Mesodermal cell (in vitro differentiated cells): ENCODE measurements around the gene STAT5A.
"Not testable (repeated sequence)": the region's sequence is repeated elsewhere in the genome, so short reads cannot be mapped to it uniquely, and the experiment has no call there.

Source experiments
- H3K27ac ChIP-seq: 2 replicates; pipeline ENCODE4 v1.7.0; 2013; ENCODE audit warnings: mild to moderate bottlenecking, low read depth, low read length, moderate library complexity; ENCODE audit not compliant: severe bottlenecking
- H3K36me3 ChIP-seq: 2 replicates; pipeline ENCODE4 v1.7.1; 2013; ENCODE audit warnings: mild to moderate bottlenecking, low read length, moderate library complexity; ENCODE audit not compliant: control insufficient read depth, insufficient read depth
- H3K4me1 ChIP-seq: one replicate; pipeline ENCODE4 v1.7.1; 2013; ENCODE audit warnings: mild to moderate bottlenecking, low read length; ENCODE audit not compliant: insufficient read depth, control insufficient read depth, poor library complexity, severe bottlenecking
- H3K4me3 ChIP-seq: 2 replicates; pipeline ENCODE4 v1.7.0; 2013; ENCODE audit warnings: low read length, control low read depth, mild to moderate bottlenecking; ENCODE audit not compliant: insufficient read depth, poor library complexity, severe bottlenecking; ENCODE audit errors: extremely low read depth
- H3K9me3 ChIP-seq: 2 replicates; pipeline ENCODE4 v1.7.1; 2013; ENCODE audit warnings: mild to moderate bottlenecking, low read length, moderate library complexity; ENCODE audit not compliant: control insufficient read depth
- WGBS, 2 experiments: methylation state at CpG; one replicate each; pipeline ENCODE4 v1.1.5; 2013; ENCODE audit warnings: missing lambda C conversion rate in 2 of 2; ENCODE audit not compliant: insufficient coverage in 2 of 2; 5-methylcytosine and 5-hydroxymethylcytosine counted together

STAT5A gene

DNA sequence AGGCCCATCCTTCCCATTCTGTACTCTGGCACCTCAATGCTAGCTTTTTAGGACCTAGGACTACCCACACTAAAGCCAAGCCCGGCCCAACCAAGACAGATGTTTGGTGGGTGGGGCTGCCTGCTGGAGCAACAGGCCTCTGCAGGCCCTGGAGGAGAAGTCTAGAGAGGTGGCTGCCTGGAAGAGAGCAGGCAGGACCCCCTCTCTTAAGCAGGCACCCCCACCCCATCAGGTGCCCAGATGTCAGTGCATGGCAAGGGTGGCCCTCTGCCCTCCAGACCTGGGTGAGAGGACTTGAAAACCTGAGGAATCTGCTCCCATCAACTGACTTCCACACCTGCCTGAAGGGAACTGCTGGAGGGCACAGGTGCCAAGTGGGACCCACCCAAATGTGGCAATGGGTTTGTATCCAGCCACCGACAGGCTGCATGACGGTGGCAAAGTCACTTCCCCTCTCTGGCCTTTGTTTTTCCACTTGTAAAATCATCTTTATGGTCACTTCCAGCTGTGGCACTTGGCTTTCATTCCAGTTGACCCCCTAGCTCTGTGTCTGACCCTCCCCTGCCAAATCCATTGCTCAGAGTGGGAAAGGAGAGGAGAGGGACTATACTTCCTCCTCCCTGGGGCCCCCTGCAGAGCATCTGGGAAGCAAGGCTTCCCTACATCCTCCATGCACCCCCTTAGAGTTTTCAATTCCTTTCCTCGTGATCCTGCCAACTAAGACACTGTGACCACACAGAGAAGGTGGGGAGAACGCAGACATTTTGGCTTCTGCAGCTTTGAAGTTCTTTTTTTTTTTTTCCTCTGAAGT, 1.7 kb upstream of the STAT5A start:
- Histone ChIP-seq H3K9me3 (no peaks in the 10 kb centered on the region), H3K4me3 (no peak overlapping the region), H3K4me1 (peaks cover 3% of the 10 kb centered on the region), H3K27ac (no peak overlapping the region), H3K36me3 (no peaks in the 10 kb centered on the region)
- 83 to 93% methylated on average over 3 to 4 of the region's 5 CpGs for WGBS, 2 experiments

DNA sequence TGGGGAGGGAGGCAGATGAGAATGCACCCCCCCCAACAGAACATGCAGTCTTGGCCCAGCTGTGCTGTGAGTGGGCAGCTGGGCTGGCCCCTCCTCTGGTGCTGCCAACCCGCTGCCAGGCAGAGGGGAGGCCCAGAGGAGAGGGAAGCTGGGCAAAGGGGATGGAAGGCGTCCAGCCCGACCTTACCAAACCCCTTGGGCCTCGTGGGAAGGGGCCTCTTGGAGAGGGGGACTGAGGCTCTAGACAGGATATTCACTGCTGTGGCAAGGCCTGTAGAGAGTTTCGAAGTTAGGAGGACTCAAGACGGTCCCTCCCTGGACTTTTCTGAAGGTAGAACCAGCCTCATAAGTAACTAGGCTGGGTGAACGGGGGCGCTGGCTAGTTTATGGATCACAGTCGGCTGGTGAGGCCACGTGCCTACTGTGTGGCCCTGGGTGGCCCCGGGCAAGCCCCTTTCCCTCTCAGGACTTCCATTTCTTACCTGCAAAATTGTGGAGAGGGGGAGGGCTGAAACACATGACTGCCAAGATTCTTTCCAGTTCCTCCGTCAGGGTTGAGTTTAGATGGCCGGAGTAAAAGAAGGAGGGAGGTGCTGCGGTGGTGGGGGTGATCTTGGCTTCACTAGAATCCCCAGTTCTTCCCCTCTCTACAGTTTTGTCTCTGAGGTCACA, 857 bp upstream of the STAT5A start:
- Histone ChIP-seq H3K4me3 (peak overlapping the region; percentile 44), H3K4me1 (peaks cover 3% of the 10 kb centered on the region), H3K9me3 (no peaks in the 10 kb centered on the region), H3K27ac (no peak overlapping the region), H3K36me3 (no peaks in the 10 kb centered on the region)
- WGBS, 2 experiments, result 72 to 80% methylated on average over 5 to 10 of the region's 14 CpGs

DNA sequence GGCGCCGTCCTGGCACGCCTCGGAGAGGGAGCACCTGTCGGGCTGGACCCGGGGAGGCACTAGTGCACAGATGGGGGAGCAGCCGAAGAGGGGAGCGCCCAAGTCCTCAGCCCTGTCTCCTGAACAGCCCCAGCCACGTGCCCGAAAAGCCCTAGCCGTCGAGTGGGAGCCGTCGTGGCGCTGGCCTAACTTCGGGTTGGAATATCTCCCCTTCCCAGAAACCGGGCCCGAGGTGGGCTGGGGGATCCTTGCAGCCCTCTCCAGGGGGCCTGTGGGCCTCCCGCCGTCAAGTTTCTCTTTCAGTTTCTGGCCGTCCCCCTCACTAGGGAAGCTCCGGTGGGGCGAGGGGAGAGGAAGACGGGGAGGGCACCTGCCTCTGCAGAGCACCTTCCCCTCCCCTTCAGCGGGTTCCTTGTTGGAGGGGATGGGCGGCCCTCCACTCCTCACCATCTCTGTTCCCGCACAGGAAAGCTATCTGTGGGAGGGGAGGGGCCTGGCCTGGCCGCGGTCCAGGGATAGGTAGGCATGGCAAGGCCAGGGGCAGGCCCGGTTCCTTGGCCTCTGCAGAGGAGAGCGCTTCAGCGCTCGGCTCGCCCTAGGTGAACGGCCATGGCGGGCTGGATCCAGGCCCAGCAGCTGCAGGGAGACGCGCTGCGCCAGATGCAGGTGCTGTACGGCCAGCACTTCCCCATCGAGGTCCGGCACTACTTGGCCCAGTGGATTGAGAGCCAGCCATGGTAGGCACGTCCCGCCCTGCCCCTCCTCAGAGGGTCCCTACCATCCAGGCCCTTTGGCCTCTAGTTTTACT, 709 bp downstream of the STAT5A start:
- 65 to 70% methylated on average over 30 to 35 of the region's 44 CpGs for WGBS, 2 experiments
- Histone ChIP-seq H3K4me3 (peak overlapping the region; percentile 44), H3K9me3 (no peaks in the 10 kb centered on the region), H3K27ac (no peak overlapping the region), H3K4me1 (peaks cover 3% of the 10 kb centered on the region), H3K36me3 (no peaks in the 10 kb centered on the region)

DNA sequence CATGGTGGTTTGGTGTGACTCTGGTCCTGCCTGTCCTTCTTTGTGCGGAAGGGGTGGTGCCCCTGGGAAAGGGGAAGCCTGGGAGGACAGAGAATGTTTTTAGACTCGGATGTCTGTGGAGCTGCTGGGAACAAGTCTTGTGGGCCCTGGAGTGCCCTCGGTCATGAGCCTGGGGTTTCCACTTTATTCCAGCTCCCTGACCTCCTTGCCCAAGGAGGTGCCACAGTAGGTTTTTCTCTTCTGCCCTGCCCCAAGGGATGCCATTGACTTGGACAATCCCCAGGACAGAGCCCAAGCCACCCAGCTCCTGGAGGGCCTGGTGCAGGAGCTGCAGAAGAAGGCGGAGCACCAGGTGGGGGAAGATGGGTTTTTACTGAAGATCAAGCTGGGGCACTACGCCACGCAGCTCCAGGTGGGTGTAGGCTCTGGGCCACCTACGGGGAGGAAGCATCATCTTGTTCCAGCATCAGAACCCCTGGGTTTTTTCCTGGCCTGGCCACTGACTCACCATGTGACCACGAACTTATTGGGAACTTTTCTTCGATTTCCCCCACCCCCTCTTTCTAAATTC, 1.4 kb downstream of the STAT5A start:
- 92 to 99% methylated on average over 6 to 7 of the region's 9 CpGs for WGBS, 2 experiments
- H3K4me1 ChIP-seq, result peaks cover 3% of the 10 kb centered on the region

DNA sequence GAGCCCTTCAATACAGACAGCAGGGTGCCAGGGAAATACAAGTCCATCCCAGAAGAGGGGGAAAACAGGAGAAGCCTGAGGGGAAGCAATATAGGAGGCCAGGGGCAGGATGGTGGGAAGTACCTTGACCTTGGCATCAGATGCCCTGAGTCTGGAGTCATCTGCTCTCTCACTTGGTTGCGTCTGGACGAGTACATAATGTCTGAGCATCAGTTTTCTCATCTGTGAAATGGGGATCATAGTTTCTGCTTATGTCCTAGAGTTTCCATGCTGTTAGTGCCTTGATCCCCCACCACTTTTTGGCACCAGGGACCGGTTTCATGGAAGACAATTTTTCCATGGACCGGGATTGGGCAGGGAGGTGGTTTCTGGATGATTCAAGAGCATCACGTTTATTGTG, 2.3 kb downstream of the STAT5A start:
- Histone ChIP-seq H3K36me3 (no peaks in the 10 kb centered on the region), H3K9me3 (no peaks in the 10 kb centered on the region), H3K4me3 (no peak overlapping the region), H3K27ac (no peak overlapping the region), H3K4me1 (peaks cover 3% of the 10 kb centered on the region)
- 92 to 100% methylated on average over 2 to 4 of the region's 5 CpGs for WGBS, 2 experiments

More for the DNA sequence above, 1.4 kb downstream of the STAT5A start:
- H3K4me3 ChIP-seq, result no peak overlapping the region
- no peak overlapping the region for H3K27ac ChIP-seq
- no peaks in the 10 kb centered on the region for H3K9me3 ChIP-seq
- no peaks in the 10 kb centered on the region for H3K36me3 ChIP-seq

DNA sequence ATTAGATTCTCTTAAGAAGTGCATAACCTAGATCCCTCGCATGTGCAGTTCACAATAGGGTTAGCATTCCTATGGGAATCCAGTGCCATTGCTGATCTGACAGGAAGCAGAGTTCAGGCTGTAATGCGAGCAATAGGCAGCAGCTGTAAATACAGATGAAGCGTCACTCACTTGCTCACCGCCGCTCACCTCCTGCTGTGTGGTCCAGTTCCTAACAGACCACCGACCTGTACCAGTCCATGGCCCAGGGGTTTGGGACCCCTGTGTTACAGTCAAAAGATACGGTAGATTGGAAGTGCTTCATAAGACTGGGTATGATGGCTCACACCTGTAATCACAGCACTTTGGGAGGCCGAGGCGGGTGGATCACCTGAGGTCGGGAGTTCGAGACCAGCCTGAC, 2.8 kb downstream of the STAT5A start:
- WGBS, 2 experiments, result 91 to 97% methylated on average over 8 to 9 of the region's 11 CpGs
- Histone ChIP-seq H3K27ac (no peak overlapping the region), H3K4me3 (no peak overlapping the region), H3K36me3 (no peaks in the 10 kb centered on the region), H3K9me3 (no peaks in the 10 kb centered on the region), H3K4me1 (peaks cover 3% of the 10 kb centered on the region)

DNA sequence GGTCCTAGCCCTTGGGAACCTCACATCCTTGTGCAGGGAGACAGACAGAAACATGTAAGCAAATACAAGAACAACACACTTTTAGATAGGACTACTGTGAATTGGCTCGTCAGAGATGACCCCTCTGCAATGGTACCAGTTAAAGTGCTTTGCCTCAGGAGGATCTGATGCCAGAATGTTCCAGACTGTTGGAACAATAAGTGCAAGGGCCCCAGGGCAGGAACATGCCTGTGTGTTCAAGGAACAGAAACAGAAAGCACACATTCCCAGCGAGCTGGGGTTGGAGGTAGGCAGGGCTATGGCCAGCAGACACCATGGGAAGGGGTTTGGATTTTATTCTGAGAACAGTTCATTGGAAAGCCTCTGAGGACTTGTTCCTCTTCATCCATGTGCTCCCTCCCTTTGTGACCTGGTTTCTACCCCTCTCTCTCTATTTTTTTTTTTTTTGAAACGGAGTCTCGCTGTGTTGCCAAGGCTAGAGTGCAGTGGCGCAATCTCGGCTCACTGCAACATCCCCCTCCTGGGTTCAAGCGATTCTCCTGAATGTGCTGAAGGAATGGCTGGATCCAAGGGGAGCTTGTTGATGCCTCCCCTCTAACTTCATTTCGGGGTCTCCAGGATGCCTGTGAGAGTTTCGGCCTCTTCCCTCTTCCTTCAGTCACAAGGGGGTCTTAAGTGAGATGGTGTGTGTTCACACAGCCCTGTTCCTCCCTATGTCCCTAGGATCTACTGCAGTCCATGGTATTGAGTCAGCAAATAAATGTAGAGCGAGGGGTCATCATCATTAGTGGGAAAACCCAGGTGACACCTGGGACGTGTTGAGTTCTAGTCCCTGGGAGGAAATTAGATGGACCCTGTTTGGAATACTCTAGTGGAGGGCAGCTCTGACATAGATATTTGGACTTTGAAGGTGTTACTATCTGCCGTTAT, 6.4 kb downstream of the STAT5A start:
- Histone ChIP-seq H3K36me3 (no peaks in the 10 kb centered on the region), H3K4me1 (no peaks in the 10 kb centered on the region), H3K9me3 (no peaks in the 10 kb centered on the region), H3K27ac (no peak overlapping the region), H3K4me3 (no peak overlapping the region)
- WGBS, 2 experiments, result 84 to 95% methylated on average over 7 of the region's 12 CpGs

DNA sequence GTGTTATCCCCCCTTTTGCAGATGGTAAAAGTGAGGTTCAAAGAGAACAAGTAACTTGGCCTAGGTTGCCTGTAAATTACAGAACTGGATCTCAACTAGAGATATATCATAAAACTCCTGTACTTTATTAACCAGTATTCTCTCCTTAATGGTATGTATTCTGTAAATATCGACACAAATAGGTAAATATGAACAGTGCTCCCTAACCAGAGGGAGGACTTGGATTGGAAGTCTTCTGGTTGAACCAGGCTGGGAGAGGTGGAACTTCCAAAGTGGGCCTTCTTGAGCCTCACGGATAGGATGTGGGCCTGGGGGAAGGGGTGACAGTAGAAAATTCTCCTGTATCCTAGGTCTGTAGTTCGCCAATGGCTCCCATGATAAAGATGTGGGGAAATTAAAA, 7.7 kb downstream of the STAT5A start:
- Histone ChIP-seq H3K27ac (no peak overlapping the region), H3K9me3 (no peaks in the 10 kb centered on the region), H3K4me3 (no peak overlapping the region), H3K4me1 (no peaks in the 10 kb centered on the region), H3K36me3 (no peaks in the 10 kb centered on the region)
- WGBS, 2 experiments, result 100% methylated on average over 1 of the region's 3 CpGs; no CpG with 5 or more reads in 1 of the 2 experiments

DNA sequence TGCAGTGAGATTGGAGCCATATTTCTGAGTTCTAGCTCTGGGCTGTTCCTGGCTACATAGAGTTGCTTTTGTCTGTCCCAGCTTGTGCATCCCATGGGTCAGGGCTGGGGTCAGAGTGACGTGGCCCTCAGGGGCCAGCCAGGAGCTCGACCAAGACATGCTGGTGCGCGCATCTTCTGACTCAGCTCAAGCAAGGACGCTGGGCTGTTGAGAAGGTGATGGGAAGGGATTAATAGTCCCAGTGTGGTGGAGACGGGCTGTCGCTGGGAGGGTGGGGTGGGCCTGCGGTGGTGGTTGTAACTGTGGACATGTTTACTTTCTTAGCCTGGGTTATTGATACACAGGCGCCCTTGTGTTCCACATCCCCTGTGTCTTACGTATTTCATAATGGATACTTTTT, 9.5 kb downstream of the STAT5A start:
- not testable (repeated sequence) for H3K27ac ChIP-seq, H3K4me1 ChIP-seq, H3K4me3 ChIP-seq, H3K9me3 ChIP-seq, H3K36me3 ChIP-seq
- 86% methylated on average over 2 of the region's 10 CpGs; no CpG with 5 or more reads in 1 of the 2 experiments for WGBS, 2 experiments

DNA sequence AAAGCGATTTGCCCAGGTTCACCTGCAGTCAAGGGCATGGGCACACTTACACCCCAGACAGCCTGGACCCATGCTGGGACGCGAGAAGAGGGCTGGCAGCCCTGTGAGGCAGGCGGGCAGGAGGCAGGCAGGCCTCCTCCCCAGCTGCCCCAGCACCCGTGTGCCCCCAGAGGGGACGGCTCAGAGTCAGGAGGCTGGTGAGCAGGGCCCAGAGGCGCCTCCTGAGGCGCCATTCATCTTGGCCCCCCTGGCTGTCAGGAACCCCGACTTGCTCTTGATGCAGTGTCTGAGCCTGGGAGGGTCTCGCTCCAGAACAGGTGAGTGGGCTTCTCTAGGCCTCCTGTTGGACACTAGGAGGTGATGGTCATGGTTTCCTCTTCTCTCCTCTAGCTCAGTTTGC, 11.1 kb downstream of the STAT5A start:
- not testable (repeated sequence) for H3K36me3 ChIP-seq, H3K4me3 ChIP-seq, H3K9me3 ChIP-seq, H3K4me1 ChIP-seq, H3K27ac ChIP-seq
- 83 to 85% methylated on average over 5 to 6 of the region's 10 CpGs for WGBS, 2 experiments
